Measurements from ENCODE around the gene JADE3.

The JADE3 gene

GRCh38 chrX:47068214-47068613, 156.0 kb downstream of the JADE3 start:
- Histone ChIP-seq H3K9me3 (ENCODE audit: severe bottlenecking) (no peaks in the 10 kb centered on the region), H3K4me3 (ENCODE audit: low read depth, low read length) (no peak overlapping the region), H3K27me3 (ENCODE audit: insufficient read depth, low read depth, severe bottlenecking) (peaks cover 9% of the 10 kb centered on the region), H3K36me3 (no peaks in the 10 kb centered on the region), H3K27ac (no peak overlapping the region)
- TF ChIP-seq CTCF (IDR thresholded peaks at IDR 0.05; ENCODE audit: low read depth, low read length) = no peak
- DNase-seq = no peak

- no peak for TF ChIP-seq CTCF (IDR thresholded peaks at IDR 0.05; ENCODE audit: low read depth, low read length)
- Histone ChIP-seq H3K36me3 (no peaks in the 10 kb centered on the region), H3K4me3 (ENCODE audit: low read depth, low read length) (no peak overlapping the region), H3K9me3 (ENCODE audit: severe bottlenecking) (no peaks in the 10 kb centered on the region), H3K27ac (no peak overlapping the region), H3K27me3 (ENCODE audit: insufficient read depth, low read depth, severe bottlenecking) (peaks cover 7% of the 10 kb centered on the region)
- DNase-seq = no peak
Measured at GRCh38 chrX:47068720-47069119, 156.5 kb downstream of the JADE3 start.

DNA sequence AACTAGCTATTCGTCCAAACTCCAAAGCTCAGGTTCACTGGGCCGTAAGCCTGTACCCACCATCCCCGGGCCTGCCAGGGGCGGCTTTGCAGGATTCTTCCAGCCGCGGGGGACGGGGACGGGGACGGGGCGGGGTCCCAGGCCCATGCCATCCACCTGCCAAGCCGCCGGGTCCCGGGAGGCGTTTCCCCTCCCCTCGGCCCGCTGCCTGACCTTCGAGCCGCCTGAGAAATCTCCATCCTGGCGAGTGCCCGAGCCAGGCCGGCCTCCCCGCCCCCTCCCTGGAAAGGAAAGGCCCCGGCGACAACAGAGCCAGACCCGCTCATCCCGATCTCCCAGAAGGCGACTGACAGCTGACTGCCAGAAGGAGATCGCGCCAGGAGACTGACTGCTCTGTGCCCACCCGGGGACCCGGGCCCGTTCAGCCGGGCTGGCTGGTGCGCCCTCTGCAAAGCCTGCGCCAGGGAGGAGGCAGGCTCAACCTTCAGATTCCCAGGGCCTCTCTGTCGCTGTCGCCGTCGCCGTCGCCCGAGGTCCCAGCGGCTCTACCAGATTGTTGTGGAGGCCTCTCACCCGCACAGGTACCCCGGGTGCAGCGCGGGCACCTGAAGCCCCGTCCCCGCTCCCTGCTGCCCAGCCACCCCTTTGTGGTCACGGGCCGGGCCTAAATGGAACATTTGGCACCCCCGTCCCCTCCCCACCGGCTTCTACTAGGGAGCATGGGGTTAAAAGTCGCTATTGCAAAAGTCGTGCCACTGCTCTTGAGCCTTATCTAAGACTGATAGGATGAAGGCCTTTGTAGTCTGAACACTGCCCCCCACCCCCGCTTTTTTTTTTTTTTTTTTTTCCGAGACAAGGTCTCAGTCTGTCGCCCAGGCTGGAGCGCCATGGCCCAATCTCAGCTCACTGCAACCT, 166.2 kb downstream of the JADE3 start, which contains the start of gene RGN:
RGN (plus strand) TSS at position 315 of the 915 bp plus-strand sequence. CDS start 2,702 bp downstream, outside the sequence.
- H3K27ac ChIP-seq = no peak within 1 kb of the TSS
- no peak for TF ChIP-seq CTCF (IDR thresholded peaks at IDR 0.05; ENCODE audit: low read depth, low read length)
- no peaks in the 10 kb centered on the region for H3K36me3 ChIP-seq
- no peaks in the 10 kb centered on the region for H3K9me3 ChIP-seq (ENCODE audit: severe bottlenecking)
- H3K4me3 ChIP-seq (ENCODE audit: low read depth, low read length) = no peak within 1 kb of the TSS
- no peak for DNase-seq
- H3K27me3 ChIP-seq (ENCODE audit: insufficient read depth, low read depth, severe bottlenecking) = peaks cover 15% of the 10 kb centered on the region

DNA sequence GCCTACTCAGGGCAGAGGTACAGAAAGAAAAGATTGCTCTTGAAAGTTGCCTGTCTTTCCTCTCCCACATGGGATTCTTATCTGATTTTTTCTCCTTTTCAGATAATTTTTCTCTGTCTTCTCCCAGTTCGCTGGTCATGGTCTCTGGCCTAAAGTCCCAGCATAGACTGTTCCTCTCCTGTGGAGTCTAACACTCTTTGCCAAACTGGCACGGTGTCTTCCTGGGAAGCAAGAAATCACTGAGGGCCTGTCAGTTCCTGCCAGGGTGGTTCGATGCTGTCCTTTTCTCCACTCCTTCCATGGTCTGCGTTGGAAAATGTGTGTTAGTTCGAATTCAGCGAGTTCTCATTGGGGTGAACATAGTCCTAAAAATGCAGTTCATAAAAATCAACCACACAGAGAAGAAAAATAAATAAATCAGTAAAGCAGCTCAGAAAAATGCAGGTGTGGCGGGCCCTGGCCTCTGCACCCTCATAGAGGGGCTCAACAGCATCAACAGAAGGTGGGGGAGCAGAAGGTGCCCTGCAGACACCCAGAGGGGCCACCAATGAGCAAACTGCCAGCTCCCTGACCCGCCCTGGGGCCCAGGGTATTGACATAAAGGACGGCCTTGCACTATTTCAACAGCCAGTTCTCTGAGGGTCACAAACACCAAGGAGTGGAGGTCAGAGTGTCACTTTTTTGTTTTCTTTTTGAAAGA, 168.1 kb downstream of the JADE3 start:
- Histone ChIP-seq H3K27me3 (ENCODE audit: insufficient read depth, low read depth, severe bottlenecking) (peaks cover 11% of the 10 kb centered on the region), H3K27ac (no peak overlapping the region), H3K36me3 (no peaks in the 10 kb centered on the region), H3K4me3 (ENCODE audit: low read depth, low read length) (no peak overlapping the region), H3K9me3 (ENCODE audit: severe bottlenecking) (no peaks in the 10 kb centered on the region)
- TF ChIP-seq CTCF (IDR thresholded peaks at IDR 0.05; ENCODE audit: low read depth, low read length) = no peak
- DNase-seq = no peak

GRCh38 chrX:47080915-47081236, 168.7 kb downstream of the JADE3 start:
- H3K36me3 ChIP-seq = no peaks in the 10 kb centered on the region
- H3K27me3 ChIP-seq (ENCODE audit: insufficient read depth, low read depth, severe bottlenecking) = peaks cover 8% of the 10 kb centered on the region
- no peak overlapping the region for H3K4me3 ChIP-seq (ENCODE audit: low read depth, low read length)
- no peaks in the 10 kb centered on the region for H3K9me3 ChIP-seq (ENCODE audit: severe bottlenecking)
- no peak for DNase-seq
- H3K27ac ChIP-seq = no peak overlapping the region
- TF ChIP-seq CTCF (IDR thresholded peaks at IDR 0.05; ENCODE audit: low read depth, low read length) = no peak
